SK-N-SH treated with all-trans-retinoic acid at 6 μM for 48 hours (cell line): ENCODE data around the gene N4BP2.
"Not testable (repeated sequence)": the region's sequence is repeated elsewhere in the genome, so short reads cannot be mapped to it uniquely, and the experiment has no call there.

ENCODE experiments used
- ZNF70 ChIP-seq: fragments of 450-650 bp; formaldehyde crosslinking; IDR thresholded peaks from 2 replicates; pipeline ENCODE4 v1.5.0; 2020; ENCODE audit warnings: mild to moderate bottlenecking, moderate library complexity
- TF ChIP-seq, protein P1 (sequence below): fragments of 250-450 bp; sonication (Bioruptor Pico); IDR thresholded peaks from 2 replicates; pipeline ENCODE4 v1.5.0; 2020; ENCODE audit warnings: mild to moderate bottlenecking, moderate library complexity
- TF ChIP-seq, protein P2 (sequence below): fragments of 250-450 bp; sonication (Bioruptor Pico); IDR thresholded peaks from 2 replicates; pipeline ENCODE4 v1.8.0; 2021; ENCODE audit warnings: low read depth, mild to moderate bottlenecking, moderate library complexity, borderline replicate concordance

DNA sequence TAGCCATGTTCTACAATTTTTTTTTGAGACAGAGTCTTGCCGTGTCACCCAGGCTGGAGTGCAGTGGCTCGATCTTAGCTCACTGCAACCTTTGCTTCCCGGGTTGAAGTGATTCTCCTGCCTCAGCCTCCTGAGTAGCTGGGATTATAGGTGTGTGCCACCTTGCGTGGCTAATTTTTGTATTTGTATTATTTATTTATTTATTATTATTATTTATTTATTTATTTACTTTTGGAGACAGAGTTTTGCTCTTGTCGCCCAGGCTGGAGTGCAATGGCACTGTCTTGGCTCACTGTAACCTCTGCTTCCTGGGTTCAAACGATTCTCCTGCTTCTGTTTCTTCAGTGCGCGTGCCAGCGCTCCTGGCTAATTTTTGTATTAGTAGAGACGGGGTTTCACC is 36.8 kb downstream of the N4BP2 start:
- TF ChIP-seq, protein P1, sequence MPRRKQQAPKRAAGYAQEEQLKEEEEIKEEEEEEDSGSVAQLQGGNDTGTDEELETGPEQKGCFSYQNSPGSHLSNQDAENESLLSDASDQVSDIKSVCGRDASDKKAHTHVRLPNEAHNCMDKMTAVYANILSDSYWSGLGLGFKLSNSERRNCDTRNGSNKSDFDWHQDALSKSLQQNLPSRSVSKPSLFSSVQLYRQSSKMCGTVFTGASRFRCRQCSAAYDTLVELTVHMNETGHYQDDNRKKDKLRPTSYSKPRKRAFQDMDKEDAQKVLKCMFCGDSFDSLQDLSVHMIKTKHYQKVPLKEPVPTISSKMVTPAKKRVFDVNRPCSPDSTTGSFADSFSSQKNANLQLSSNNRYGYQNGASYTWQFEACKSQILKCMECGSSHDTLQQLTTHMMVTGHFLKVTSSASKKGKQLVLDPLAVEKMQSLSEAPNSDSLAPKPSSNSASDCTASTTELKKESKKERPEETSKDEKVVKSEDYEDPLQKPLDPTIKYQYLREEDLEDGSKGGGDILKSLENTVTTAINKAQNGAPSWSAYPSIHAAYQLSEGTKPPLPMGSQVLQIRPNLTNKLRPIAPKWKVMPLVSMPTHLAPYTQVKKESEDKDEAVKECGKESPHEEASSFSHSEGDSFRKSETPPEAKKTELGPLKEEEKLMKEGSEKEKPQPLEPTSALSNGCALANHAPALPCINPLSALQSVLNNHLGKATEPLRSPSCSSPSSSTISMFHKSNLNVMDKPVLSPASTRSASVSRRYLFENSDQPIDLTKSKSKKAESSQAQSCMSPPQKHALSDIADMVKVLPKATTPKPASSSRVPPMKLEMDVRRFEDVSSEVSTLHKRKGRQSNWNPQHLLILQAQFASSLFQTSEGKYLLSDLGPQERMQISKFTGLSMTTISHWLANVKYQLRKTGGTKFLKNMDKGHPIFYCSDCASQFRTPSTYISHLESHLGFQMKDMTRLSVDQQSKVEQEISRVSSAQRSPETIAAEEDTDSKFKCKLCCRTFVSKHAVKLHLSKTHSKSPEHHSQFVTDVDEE, result not testable (repeated sequence)
- TF ChIP-seq ZNF70 (CRISPR knock-in tag), result not testable (repeated sequence)
- TF ChIP-seq, protein P2, sequence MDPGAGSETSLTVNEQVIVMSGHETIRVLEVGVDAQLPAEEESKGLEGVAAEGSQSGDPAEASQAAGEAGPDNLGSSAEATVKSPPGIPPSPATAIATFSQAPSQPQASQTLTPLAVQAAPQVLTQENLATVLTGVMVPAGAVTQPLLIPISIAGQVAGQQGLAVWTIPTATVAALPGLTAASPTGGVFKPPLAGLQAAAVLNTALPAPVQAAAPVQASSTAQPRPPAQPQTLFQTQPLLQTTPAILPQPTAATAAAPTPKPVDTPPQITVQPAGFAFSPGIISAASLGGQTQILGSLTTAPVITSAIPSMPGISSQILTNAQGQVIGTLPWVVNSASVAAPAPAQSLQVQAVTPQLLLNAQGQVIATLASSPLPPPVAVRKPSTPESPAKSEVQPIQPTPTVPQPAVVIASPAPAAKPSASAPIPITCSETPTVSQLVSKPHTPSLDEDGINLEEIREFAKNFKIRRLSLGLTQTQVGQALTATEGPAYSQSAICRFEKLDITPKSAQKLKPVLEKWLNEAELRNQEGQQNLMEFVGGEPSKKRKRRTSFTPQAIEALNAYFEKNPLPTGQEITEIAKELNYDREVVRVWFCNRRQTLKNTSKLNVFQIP (CRISPR knock-in tag), result not testable (repeated sequence)
